ENCODE data around the gene OGFRL1.

Gene OGFRL1

GRCh38 chr6:71284785-71285184 is 3.8 kb upstream of the OGFRL1 start:
- no peak for DNase-seq (ENCODE audit: low read depth)
- no peak for TF ChIP-seq CTCF (IDR thresholded peaks at IDR 0.05; ENCODE audit: control insufficient read depth, extremely low read depth, insufficient read depth)

GRCh38 chr6:71287038-71287437 is 1.6 kb upstream of the OGFRL1 start:
- no peak for TF ChIP-seq CTCF (IDR thresholded peaks at IDR 0.05; ENCODE audit: control insufficient read depth, extremely low read depth, insufficient read depth)
- no peak for DNase-seq (ENCODE audit: low read depth)
- H3K4me3 ChIP-seq (ENCODE audit: low read depth, low read length): no peak overlapping the region

More at GRCh38 chr6:71284785-71285184, 3.8 kb upstream of the OGFRL1 start:
- H3K4me3 ChIP-seq (ENCODE audit: low read depth, low read length): no peak overlapping the region

- TF ChIP-seq CTCF (IDR thresholded peaks at IDR 0.05; ENCODE audit: control insufficient read depth, extremely low read depth, insufficient read depth): no peak
- H3K4me3 ChIP-seq (ENCODE audit: low read depth, low read length): peak overlapping the region; percentile 62
- DNase-seq (ENCODE audit: low read depth): no peak
These were observed 734 bp upstream of the OGFRL1 start for GRCh38 chr6:71287926-71288227.

GRCh38 chr6:71289039-71289801 is 609 bp downstream of the OGFRL1 start:
- no peak for TF ChIP-seq CTCF (IDR thresholded peaks at IDR 0.05; ENCODE audit: control insufficient read depth, extremely low read depth, insufficient read depth)
- no peak for DNase-seq (ENCODE audit: low read depth)
- H3K4me3 ChIP-seq (ENCODE audit: low read depth, low read length): peak overlapping the region; percentile 62

GRCh38 chr6:71289802-71290175 is 1.2 kb downstream of the OGFRL1 start:
- no peak for DNase-seq (ENCODE audit: low read depth)
- H3K4me3 ChIP-seq (ENCODE audit: low read depth, low read length): peak overlapping the region; percentile 62
- TF ChIP-seq CTCF (IDR thresholded peaks at IDR 0.05; ENCODE audit: control insufficient read depth, extremely low read depth, insufficient read depth): no peak

- no peak for TF ChIP-seq CTCF (IDR thresholded peaks at IDR 0.05; ENCODE audit: control insufficient read depth, extremely low read depth, insufficient read depth)
- DNase-seq (ENCODE audit: low read depth): no peak
- no peak overlapping the region for H3K4me3 ChIP-seq (ENCODE audit: low read depth, low read length)
These were observed 2.0 kb downstream of the OGFRL1 start for GRCh38 chr6:71290611-71291010.

- no peak for DNase-seq (ENCODE audit: low read depth)
- no peak for TF ChIP-seq CTCF (IDR thresholded peaks at IDR 0.05; ENCODE audit: control insufficient read depth, extremely low read depth, insufficient read depth)
- H3K4me3 ChIP-seq (ENCODE audit: low read depth, low read length): no peak overlapping the region
These were observed 3.4 kb downstream of the OGFRL1 start for GRCh38 chr6:71292001-71292400.
